ENCODE results near the gene C1orf74. TPM values are rescaled to one million over a fixed set of nuclear protein-coding genes. Genes with fewer than 3 reads are reported as not detected.
"Not testable (repeated sequence)": the region's sequence is repeated elsewhere in the genome, so short reads cannot be mapped to it uniquely, and the experiment has no call there.

The C1orf74 gene
- total RNA-seq, 1 experiment from 2014 or later, result 4.8 TPM

GRCh38 chr1:209809611-209810010 is 25.3 kb upstream of the C1orf74 start:
- in situ Hi-C loops (cut with HindIII; ENCODE audit: low pct_unique_long_range_greater_than_20kb, low sequenced_read_pairs), result no loop called here

DNA sequence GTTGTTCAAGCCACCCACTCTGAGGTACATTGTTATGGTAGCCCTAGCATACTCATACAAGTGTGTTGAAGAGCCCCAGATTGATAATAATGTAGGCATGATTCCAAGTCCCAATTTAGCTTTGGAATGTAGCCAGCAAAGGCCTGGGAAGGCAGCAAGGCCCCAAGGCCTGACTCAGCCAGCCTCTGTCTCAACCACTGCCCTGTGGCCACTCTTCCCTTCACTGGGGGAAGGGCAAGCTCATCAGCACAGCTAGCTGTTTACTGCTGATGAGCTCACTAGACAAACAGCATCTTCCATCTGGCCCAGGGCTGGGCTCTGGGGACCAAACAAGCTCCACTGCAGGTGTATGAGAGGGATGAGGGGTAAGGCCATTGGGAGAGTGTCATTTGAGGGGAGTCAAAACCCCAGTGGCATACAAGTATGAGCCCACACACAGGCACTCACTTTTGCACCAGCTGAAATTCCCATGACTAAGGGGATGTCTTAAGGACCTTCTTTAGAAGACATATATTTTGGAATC is 23.8 kb upstream of the C1orf74 start:
- in situ Hi-C loops (cut with HindIII; ENCODE audit: low pct_unique_long_range_greater_than_20kb, low sequenced_read_pairs), result no loop called here
- peak; percentile 36 for DNase-seq (ENCODE audit: low read depth, low spot score)

More at GRCh38 chr1:209809611-209810010, 25.3 kb upstream of the C1orf74 start:
- DNase-seq (ENCODE audit: low read depth, low spot score), result no peak

DNA sequence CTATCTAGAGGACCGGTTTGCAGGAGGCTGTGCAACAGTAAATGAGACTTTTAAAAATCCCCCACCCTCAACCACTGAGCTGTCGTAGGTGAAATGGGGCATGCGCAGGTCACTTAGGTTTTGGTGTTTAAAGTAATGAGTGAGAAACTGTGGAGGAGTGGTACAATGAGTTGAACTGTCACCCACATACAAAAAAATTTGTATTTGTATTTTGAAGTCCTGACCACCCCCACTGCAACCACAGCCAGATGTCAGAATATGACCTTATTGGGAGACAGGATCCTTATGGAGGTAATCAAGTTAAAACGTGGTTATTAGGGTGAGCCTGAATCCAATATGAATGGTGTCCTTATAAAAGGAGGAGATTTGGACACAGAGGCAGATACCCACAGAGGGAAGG is 23.1 kb upstream of the C1orf74 start:
- in situ Hi-C loops (cut with HindIII; ENCODE audit: low pct_unique_long_range_greater_than_20kb, low sequenced_read_pairs), result no loop called here
- DNase-seq (ENCODE audit: low read depth, low spot score), result no peak

GRCh38 chr1:209805875-209806760 is 21.8 kb upstream of the C1orf74 start, which contains the start of gene IRF6:
Gene IRF6 (minus strand): TSS chr1:209806142. CDS start chr1:209801413, 4,729 bp downstream.
- in situ Hi-C loops (cut with HindIII; ENCODE audit: low pct_unique_long_range_greater_than_20kb, low sequenced_read_pairs), result no loop called here
- DNase-seq (ENCODE audit: low read depth, low spot score), result no peak

DNA sequence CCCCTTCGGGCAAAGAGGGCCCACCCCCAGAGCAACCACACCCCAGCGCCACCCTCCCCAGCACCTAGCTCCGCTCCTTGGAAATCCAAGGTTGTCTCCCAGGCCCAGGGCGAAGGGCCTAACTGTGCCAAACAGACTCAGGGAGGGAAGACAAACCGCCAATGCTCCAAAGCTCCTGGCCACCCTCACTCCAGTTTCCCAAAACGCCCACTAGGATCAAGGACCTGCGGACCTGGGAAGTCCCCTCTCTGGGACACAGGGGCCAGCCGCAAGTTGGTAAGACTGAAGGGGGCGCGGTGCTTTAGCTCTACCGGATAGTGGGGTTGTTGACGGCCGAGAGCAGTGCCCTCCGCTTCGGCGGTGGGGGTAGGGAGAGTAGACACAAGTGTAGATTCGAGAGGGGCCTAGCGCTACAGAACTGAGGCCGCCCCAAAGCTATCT is 21.0 kb upstream of the C1orf74 start:
- DNase-seq (ENCODE audit: low read depth, low spot score), result no peak
- in situ Hi-C loops (cut with HindIII; ENCODE audit: low pct_unique_long_range_greater_than_20kb, low sequenced_read_pairs), result no loop called here

GRCh38 chr1:209803568-209803967 is 19.2 kb upstream of the C1orf74 start:
- no peak for DNase-seq (ENCODE audit: low read depth, low spot score)
- in situ Hi-C loops (cut with HindIII; ENCODE audit: low pct_unique_long_range_greater_than_20kb, low sequenced_read_pairs), result no loop called here

GRCh38 chr1:209802780-209803152 is 18.4 kb upstream of the C1orf74 start:
- in situ Hi-C loops (cut with HindIII; ENCODE audit: low pct_unique_long_range_greater_than_20kb, low sequenced_read_pairs), result no loop called here

DNA sequence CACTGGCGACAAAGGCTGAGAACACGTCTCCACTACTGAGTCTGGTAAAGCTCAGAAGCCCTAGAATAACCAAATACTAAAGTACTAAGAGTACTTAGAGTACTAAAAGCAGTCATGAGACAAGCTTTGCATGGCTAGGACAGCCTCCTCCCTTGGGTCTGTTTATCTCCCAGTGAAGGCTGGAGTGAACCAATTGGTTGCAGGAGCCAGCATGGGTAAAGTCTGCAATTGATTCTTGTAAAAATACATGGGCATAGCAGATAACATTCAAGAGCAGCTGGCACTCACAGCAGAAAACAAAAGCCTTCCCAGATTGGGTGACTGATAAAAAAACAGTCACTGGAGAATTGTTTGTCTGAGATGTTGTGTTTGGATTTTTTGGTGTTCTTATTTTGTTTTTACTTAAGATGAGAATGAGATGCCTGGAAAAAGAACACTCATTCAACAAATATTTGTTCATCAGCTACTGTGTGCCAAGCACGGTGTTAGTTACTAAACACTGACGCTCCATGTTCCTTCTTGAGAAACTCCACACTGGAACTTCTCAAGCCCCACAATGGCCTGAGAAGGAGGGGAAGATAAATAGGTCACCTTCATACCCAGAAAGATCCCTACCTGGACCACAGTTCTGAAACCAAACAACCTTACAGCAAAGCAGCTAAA is 17.9 kb upstream of the C1orf74 start:
- no peak for DNase-seq (ENCODE audit: low read depth, low spot score)
- in situ Hi-C loops (cut with HindIII; ENCODE audit: low pct_unique_long_range_greater_than_20kb, low sequenced_read_pairs), result no loop called here

More at GRCh38 chr1:209802780-209803152, 18.4 kb upstream of the C1orf74 start:
- DNase-seq (ENCODE audit: low read depth, low spot score), result no peak

DNA sequence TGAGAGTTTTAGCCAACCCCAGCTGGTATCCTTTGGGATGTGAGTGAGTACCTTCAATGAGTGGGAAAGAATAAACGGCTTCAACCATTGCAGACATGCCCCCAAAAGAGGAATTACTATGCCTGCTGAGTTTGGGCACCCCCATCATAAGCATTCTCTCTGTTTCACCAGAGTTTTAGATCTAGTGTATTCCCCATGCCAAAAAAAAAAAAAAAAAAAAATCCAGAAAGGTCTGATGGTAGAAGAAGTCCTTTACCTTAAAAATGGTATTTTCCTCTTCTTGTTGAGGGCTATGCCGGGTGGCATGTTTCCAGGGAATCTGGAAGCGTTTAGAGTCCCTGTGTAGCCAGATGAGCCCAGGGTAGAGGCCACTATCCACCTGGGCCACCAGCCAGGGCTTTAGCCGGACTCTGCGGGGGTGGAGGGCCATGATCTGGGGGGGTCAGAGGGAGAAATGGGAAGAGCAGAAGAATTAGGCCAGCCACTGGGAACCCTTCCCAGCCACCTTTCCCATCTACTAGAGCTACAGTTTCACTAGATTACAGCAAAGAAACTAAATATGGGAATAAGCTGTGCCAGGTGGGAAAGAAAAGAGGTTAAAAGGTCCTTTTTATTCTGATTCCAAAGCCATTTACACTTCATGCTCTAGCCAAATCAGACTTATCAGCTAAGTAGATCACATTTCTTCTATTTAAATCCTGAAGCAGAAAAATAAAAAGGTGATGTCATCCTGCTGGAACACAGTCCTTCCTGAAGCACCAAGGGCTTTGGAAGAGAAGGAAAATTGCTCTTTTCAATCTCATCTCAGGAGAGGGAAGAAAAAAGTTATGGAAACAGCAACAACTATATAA is 16.9 kb upstream of the C1orf74 start:
- no peak for DNase-seq (ENCODE audit: low read depth, low spot score)
- in situ Hi-C loops (cut with HindIII; ENCODE audit: low pct_unique_long_range_greater_than_20kb, low sequenced_read_pairs), result no loop called here

DNA sequence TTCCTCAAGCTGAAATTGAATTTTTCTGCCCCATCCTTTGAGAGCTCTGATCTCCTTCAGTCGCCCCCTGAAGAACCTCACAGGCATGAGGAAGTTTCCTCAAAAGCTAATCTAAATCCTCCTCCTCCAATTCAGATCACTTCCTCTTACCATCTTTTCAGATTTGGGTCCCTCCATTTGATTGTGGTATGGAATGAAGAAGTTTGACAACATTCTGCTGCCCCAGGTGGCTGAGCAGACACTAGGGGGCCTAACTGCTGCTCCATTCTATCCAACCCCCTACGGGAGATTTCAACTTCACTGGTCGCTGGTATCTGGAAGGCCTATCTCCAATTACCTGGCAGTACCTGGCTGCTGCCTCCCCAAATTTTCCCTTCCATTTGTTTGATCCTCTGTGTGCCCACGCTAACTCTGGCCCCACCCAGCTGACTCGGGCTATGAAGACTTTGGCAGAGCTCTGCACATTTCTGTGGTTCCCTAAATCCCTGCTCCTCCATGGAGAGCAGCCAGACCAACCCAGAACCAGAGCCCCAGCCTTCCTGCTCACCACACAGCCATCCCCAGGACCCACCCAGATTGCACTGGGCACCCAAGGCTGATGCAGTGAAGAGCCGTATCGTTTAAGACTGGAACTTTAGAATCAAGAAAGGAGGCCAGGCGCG is 13.8 kb upstream of the C1orf74 start:
- in situ Hi-C loops (cut with HindIII; ENCODE audit: low pct_unique_long_range_greater_than_20kb, low sequenced_read_pairs), result no loop called here
- DNase-seq (ENCODE audit: low read depth, low spot score), result peak; percentile 8

DNA sequence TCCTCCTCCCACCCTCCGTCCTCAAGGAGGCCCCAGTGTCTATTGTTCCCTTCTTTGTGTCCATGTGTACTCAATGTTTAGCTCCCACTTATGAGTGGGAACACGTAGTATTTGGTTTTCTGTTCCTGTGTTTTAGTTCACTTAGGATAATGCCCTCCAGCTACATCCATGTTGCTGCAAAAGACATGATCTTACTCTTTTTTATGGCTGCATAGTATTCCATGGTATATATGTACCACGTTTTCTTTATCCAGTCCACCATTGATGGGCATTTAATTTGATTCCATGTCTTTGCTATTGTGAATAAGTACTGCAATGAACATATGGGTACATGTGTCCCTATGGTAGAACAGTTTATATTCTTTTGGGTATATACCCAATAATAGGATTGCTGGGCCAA is 9.4 kb upstream of the C1orf74 start:
- DNase-seq (ENCODE audit: low read depth, low spot score), result not testable (repeated sequence)

DNA sequence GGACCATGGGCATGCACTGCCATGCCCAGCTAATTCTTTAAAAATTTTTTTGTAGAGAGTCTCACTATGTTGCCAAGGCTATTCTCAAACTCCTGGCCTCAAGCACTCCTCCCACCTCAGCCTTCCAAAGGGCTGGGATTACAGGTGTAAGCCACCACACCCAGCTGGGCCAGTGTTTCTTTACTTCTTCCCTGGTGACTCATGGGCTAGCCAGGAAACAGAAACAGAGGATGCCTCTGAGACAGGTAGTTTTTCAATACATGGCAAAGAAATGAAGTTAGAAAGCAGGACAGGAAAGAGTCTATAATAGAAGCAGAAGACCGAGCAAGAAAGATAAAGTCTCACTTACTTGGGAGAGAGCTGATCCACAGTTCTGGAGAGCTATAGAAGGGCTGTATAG is 7.6 kb upstream of the C1orf74 start:
- in situ Hi-C loops (cut with HindIII; ENCODE audit: low pct_unique_long_range_greater_than_20kb, low sequenced_read_pairs), result no loop called here
- no peak for DNase-seq (ENCODE audit: low read depth, low spot score)

More for the DNA sequence above, 9.4 kb upstream of the C1orf74 start:
- in situ Hi-C loops (cut with HindIII; ENCODE audit: low pct_unique_long_range_greater_than_20kb, low sequenced_read_pairs), result not testable (repeated sequence)

- in situ Hi-C loops (cut with HindIII; ENCODE audit: low pct_unique_long_range_greater_than_20kb, low sequenced_read_pairs), result no loop called here
- DNase-seq (ENCODE audit: low read depth, low spot score), result no peak
These were observed 6.2 kb upstream of the C1orf74 start for GRCh38 chr1:209790286-209791193.

GRCh38 chr1:209789245-209789644 is 4.9 kb upstream of the C1orf74 start:
- DNase-seq (ENCODE audit: low read depth, low spot score), result no peak
- in situ Hi-C loops (cut with HindIII; ENCODE audit: low pct_unique_long_range_greater_than_20kb, low sequenced_read_pairs), result no loop called here

DNA sequence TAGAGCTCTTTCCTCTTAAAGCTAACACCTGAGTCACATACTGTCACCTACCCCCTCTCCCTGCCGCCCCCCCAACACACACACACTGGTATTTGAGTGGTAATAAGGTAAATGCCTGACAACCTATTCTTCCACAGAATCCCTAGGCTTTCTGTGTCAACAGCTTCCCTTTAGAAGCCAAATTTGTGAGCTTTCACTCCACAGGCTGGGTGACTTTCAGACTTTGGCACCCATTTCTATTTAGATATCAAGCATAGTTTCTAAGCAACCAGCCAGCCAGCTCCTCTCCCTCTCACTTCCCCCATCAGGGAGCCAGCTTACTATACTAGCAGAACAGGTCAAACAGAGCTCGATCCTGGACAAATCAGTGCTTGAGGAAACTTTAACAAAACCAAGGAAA is 3.2 kb upstream of the C1orf74 start:
- in situ Hi-C loops (cut with HindIII; ENCODE audit: low pct_unique_long_range_greater_than_20kb, low sequenced_read_pairs), result no loop called here
- no peak for DNase-seq (ENCODE audit: low read depth, low spot score)

GRCh38 chr1:209786146-209786545 is 1.8 kb upstream of the C1orf74 start:
- no peak for DNase-seq (ENCODE audit: low read depth, low spot score)
- in situ Hi-C loops (cut with HindIII; ENCODE audit: low pct_unique_long_range_greater_than_20kb, low sequenced_read_pairs), result no loop called here
